ENCODE results near the gene BTN3A1. TPM values are rescaled to one million over a fixed set of nuclear protein-coding genes. Genes with fewer than 3 reads are reported as not detected.
"Not testable (repeated sequence)": the region's sequence is repeated elsewhere in the genome, so short reads cannot be mapped to it uniquely, and the experiment has no call there.

BTN3A1 gene
- total RNA-seq = 10 to 100 TPM; 19.0 to 20.7 TPM

DNA sequence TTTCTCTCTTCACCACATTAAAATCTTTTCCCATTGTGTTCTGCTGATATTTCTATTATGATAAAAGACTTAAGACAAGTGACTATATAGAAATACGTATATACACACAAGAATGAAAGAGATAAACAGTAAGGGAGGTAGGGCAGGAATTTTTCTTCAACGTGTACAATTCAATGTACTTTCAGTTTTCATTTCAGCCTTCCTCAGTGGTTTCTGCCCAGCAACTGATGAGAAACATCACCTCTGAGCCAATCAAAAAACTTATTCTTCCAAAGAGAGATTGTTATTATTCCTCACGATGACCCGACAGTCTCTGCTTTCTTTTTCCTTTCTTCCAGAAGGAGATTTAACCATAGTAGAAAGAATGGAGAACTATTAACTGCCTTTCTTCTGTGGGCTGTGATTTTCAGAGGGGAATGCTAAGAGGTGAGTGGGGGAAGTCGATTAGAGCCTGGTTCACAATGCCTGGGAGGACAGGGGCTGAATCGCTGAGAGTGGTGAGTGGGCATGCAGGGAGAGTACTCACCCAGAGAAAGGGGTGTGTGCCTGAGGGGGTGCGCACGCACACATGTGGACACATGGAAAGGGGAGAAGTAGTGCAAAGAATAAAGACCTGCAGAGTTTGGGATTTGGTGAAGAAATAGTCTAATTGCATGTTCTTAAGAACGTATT is at the start of gene BTN3A1:
BTN3A1 (plus strand) TSS at position 289 of the 672 bp plus-strand sequence. CDS start 3,289 bp downstream, outside the sequence.
- DNase-seq = peak; percentile 73
- Mint-ChIP-seq H3K27me3 (no peaks in the 10 kb centered on the region), H3K27ac (peak within 1 kb of the TSS; percentile 94), H3K4me3 (peak within 1 kb of the TSS; percentile 96), H3K4me1 (peaks cover 42% of the 10 kb centered on the region), H3K9me3 (no peaks in the 10 kb centered on the region), H3K36me3 (peaks cover 22% of the 10 kb centered on the region)

DNA sequence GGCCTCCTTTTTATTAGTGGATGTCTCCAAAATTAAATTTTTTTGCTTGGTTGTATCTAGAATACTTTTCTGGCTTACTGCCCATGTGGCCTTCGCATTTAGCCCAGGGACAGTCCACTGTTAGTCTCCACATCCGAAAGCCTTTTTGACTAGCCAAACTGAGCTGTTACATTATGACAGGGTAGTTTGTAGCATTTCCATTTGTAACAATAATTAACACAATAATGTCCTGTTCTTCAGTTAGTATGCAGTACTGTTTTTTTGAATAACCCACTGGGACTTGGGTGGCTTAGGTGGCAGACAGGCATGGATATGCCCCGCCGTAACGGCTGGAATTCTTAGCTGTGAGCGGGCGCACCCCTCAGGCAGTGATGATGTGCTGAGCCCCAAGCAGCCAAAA is 49.8 kb upstream of the BTN3A1 start:
- DNase-seq = no peak
- Mint-ChIP-seq H3K4me3 (no peak overlapping the region), H3K27me3 (no peaks in the 10 kb centered on the region), H3K27ac (no peak overlapping the region), H3K4me1 (no peaks in the 10 kb centered on the region), H3K9me3 (no peaks in the 10 kb centered on the region), H3K36me3 (no peaks in the 10 kb centered on the region)

DNA sequence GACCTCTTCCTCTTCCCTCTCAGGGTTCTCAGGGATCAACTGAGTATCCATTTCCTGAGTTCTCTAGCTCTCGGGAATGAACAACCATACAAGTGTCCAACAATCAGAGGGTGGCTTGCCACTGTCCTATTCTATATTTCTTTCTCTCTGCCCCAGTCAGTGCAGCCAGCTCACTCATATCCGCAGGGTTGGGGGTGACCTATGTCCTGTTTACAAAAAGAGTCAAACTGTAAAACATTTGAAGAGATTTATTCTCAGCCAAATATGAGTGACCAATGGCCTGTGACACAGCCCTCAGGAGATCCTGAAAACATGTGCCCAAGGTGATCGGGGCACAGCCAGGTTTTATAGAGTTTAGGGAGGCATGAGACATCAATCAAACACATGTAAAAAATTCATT is 47.9 kb upstream of the BTN3A1 start:
- H3K27ac Mint-ChIP-seq = no peak overlapping the region
- no peak overlapping the region for H3K4me3 Mint-ChIP-seq
- DNase-seq = no peak

DNA sequence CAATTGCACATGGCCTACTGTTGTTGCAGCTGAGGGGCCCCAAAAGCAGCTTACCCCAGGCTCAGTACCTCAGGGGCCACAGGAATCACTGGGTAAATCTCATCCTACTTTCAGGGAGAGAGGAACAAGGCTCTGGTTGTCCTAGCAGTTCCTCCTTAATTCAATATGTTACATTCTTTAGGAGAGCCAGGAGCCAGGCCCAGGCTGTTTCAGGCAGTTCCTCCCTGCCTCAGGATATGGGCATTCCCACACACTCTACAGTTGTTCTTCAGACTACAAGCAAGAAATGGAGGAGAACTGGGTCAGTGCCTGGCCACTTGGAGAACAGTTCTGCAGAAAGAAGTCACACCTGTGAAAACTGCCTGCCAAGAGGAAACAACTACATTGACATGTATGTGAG is 46.7 kb upstream of the BTN3A1 start:
- Mint-ChIP-seq H3K4me1 (peaks cover 2% of the 10 kb centered on the region), H3K4me3 (no peak overlapping the region), H3K36me3 (no peaks in the 10 kb centered on the region), H3K27me3 (no peaks in the 10 kb centered on the region), H3K27ac (no peak overlapping the region), H3K9me3 (no peaks in the 10 kb centered on the region)
- DNase-seq = no peak

More for the DNA sequence above, 47.9 kb upstream of the BTN3A1 start:
- Mint-ChIP-seq H3K9me3 (no peaks in the 10 kb centered on the region), H3K27me3 (no peaks in the 10 kb centered on the region), H3K36me3 (no peaks in the 10 kb centered on the region), H3K4me1 (peaks cover 2% of the 10 kb centered on the region)

DNA sequence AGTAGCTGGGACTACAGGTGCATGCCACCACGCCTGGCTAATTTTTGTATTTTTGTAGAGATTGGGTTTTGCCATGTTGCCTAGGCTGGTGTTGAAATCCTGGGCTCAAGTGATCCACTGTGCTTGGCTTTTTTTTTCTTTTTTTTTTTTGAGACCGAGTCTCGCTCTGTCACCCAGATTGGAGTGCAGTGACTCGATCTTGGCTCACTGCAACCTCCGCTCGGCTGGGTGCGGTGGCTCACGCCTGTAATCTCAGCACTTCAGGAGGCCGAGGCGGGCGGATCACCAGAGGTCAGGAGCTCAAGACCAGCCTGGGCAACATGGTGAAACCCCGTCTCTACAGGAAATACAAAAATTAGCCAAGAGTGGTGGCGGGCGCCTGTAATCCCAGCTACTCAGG is 44.5 kb upstream of the BTN3A1 start:
- H3K36me3 Mint-ChIP-seq, DNase-seq, H3K4me3 Mint-ChIP-seq, H3K27me3 Mint-ChIP-seq, H3K9me3 Mint-ChIP-seq, H3K27ac Mint-ChIP-seq: not testable (repeated sequence)
- H3K4me1 Mint-ChIP-seq = peaks cover 22% of the 10 kb centered on the region

DNA sequence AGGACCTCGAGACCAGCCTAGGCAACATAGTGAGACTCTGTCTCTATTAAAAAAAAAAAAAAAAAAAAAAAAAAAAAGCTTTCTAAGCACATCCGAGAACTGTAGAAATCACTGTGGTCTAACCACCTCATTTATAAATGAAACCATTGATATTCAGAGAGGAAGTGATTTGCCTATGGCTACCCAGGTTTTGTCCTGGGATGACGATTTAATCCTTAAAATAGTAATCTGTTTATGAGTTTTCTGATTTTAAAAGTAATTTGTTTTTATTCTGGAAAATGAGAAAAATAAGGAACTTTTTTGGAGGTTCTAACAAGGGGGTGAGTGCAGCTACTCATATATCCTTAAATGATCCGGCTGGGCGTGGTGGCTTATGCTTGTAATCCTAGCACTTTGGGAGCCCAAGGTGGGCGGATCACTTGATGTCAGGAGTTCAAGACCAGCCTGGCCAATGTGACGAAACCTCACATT is 43.5 kb upstream of the BTN3A1 start:
- Mint-ChIP-seq H3K27ac (no peak overlapping the region), H3K27me3 (no peaks in the 10 kb centered on the region), H3K4me1 (peaks cover 22% of the 10 kb centered on the region), H3K4me3 (no peak overlapping the region), H3K36me3 (no peaks in the 10 kb centered on the region), H3K9me3 (no peaks in the 10 kb centered on the region)
- DNase-seq = no peak

DNA sequence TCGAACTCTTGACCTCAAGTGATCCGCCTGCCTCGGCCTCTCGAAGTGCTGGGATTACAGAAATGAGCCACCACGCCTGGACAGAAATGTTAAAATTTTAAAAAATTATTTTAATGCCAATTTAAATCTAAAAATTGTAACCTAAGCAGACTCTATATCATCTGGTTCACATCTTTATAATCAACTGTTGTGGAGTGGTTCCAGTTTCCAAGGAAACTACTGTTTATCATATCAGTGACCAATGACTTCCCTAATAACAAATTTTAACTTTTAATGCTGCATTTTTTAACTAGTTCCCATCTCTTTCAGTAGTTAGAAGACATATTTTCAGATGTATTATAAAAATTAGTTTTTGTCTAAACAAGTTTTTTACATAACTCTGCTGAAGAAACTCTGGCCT is 42.3 kb upstream of the BTN3A1 start:
- H3K4me3 Mint-ChIP-seq = no peak overlapping the region
- H3K4me1 Mint-ChIP-seq = peaks cover 29% of the 10 kb centered on the region
- no peaks in the 10 kb centered on the region for H3K36me3 Mint-ChIP-seq
- DNase-seq = no peak
- no peak overlapping the region for H3K27ac Mint-ChIP-seq
- H3K27me3 Mint-ChIP-seq = no peaks in the 10 kb centered on the region
- H3K9me3 Mint-ChIP-seq = no peaks in the 10 kb centered on the region

DNA sequence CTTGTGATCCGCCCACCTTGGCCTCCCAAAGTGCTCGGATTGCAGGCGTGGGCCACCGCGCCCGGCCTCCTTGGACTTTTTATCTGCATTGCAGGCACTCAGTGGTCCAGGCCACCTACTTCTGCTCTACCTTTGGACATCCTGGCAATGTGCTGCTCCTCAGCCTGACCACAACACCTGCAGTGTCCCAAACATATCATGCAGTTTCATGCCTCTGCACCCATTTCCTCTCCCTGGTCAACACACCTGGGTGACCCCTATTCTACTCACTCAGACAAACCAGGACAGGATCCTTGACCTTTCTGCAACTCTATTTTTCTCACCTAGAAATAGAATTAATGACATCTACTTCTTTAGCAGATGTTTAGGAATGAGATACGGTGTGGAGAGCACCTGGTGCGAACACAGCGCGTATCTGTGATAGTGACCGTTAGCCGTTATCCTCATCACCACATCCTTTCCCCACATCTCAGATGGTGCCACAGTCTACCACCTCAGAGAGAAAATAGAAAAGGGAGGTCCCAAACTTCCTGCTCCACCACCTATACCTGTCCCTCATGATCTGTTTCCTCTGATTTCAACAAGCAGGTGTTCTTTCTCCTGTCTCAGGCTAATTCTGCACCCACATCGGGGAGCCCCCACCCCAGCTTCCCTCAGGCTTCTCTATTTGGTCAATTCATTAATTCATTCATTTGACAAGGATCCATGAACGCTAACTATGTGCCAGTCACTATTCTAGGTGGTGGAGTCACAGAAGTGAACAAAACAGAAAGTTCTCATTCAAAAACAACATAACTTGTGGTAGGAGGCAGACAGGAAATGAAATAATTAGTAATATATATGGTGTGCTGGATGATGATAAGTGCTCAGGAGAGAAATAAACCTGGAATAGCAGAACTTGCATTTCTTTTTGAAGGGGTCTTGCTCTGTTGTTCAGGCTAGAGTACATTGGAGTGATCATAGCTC is 41.3 kb upstream of the BTN3A1 start:
- no peaks in the 10 kb centered on the region for H3K9me3 Mint-ChIP-seq
- peaks cover 29% of the 10 kb centered on the region for H3K4me1 Mint-ChIP-seq
- no peak for DNase-seq
- H3K4me3 Mint-ChIP-seq = peak overlapping the region; percentile 59
- H3K27ac Mint-ChIP-seq = peak overlapping the region; percentile 73
- H3K36me3 Mint-ChIP-seq = no peaks in the 10 kb centered on the region
- no peaks in the 10 kb centered on the region for H3K27me3 Mint-ChIP-seq

DNA sequence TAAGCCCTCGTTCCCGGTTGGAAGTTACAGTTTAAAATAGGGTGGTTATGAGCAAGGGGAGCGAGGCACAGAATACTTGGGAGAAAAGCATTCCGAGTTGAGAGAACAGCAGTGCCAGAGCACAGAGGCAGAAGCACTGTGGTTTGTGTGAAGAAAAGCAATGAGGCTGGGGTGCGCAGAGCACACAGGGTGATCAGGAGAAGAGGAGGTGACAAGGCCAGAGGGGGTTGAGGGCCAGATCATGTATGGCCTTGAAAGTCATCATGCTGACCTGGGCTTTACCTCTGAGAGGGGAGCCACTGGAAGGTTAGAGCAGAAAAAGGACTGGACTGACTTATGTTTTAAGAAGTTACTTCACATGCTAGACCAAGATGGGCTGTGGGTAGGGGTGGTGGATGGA is 40.5 kb upstream of the BTN3A1 start:
- Mint-ChIP-seq H3K27ac (peak overlapping the region; percentile 52), H3K4me3 (no peak overlapping the region), H3K36me3 (no peaks in the 10 kb centered on the region), H3K4me1 (peaks cover 31% of the 10 kb centered on the region), H3K27me3 (no peaks in the 10 kb centered on the region), H3K9me3 (no peaks in the 10 kb centered on the region)
- no peak for DNase-seq

DNA sequence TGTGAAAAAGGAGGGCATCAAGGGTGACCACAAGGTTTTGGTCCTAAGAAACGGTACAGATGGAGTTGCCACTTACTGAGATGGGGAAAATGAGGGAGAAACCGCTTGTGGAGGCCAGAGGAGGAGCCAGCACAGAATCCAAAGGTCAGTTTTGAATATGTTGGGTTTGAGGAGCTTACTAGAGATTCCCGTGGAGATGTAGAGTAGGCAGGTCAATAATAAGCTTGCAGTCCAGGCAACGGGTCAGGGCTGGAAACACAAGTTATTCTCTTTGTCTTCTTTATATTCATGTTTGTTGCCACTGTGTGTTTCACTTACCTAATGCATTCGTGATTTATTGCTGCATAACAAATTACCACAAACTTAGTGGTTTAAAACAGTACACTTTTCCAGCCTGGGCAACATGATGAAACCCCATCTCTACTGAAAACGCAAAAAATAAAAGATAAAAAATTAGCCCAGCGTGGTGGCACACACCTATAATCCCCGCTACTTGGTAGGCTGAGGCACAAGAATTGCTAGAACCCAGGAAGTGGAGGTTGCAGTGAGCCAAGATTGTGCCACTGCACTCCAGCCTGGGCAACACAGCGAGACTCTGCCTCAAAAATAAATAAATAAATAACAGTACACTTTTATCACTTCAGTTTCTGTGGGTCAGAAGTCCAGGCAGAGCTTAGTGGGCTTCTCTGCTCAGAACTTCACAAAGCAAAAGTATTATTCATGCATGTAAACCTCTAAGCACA is 39.8 kb upstream of the BTN3A1 start:
- Mint-ChIP-seq H3K27me3 (no peaks in the 10 kb centered on the region), H3K27ac (peak overlapping the region; percentile 52), H3K9me3 (no peaks in the 10 kb centered on the region), H3K4me1 (peaks cover 36% of the 10 kb centered on the region), H3K4me3 (no peak overlapping the region), H3K36me3 (peaks cover 1% of the 10 kb centered on the region)
- no peak for DNase-seq

DNA sequence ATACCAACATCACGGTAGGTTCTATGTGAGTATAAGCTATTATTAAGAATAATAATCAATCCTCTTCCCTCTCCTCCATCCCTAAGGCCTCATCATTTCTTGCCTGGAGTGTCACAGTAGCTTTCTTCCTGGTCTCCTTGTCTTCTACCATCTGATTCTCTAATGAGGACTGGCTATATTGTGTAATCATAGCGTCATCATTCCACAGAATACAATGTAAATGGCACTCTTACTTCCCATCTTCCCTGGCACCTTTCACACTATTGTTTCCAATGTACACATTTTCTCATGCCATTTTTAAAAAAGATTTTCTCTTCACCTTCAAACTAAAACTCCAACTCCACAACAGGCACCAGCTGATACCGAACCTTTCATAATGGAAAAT is 39.2 kb upstream of the BTN3A1 start:
- H3K4me3 Mint-ChIP-seq = no peak overlapping the region
- H3K27me3 Mint-ChIP-seq = no peaks in the 10 kb centered on the region
- peaks cover 2% of the 10 kb centered on the region for H3K36me3 Mint-ChIP-seq
- H3K4me1 Mint-ChIP-seq = peaks cover 38% of the 10 kb centered on the region
- H3K9me3 Mint-ChIP-seq = no peaks in the 10 kb centered on the region
- no peak overlapping the region for H3K27ac Mint-ChIP-seq
- DNase-seq = no peak

DNA sequence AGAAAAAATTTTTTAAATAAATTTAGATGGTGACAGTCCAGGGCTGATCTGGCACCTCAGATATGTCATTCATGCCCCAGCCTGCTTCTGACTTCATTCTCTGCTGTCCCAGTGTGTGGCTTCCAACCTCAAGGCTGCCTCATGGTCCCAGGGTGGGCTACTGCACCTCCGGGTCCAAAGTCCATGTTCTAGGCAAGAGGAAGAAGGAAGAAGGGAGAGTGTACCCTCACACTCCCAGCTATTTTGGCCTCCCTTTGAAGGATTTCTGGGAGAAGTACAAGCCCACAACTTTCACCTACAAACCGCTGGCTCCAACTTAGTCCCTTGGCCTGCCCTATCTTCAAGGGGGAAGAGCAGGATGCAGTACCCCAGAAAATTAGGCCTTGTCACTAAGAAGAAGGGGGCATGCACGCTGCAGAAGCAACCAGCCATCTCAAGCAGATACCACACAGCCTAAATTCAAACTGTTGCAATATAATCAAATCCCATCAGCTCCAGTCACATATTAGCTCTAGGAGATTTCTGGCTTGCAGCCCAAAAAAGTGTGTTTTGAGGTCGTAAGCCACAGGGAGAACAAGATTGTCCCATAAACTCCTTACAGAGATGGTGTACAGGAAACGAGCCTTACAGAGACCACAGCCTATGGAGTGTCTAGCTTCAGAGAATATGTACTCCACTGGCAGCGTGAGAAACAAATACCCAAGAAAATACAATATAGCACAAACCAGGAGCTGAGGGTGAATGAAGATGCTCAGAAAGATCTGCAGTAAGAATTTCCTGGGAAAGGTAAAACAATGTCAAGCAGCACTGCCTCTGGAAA is 38.0 kb upstream of the BTN3A1 start:
- H3K27ac Mint-ChIP-seq = no peak overlapping the region
- H3K9me3 Mint-ChIP-seq = no peaks in the 10 kb centered on the region
- H3K36me3 Mint-ChIP-seq = peaks cover 8% of the 10 kb centered on the region
- H3K4me1 Mint-ChIP-seq = peaks cover 40% of the 10 kb centered on the region
- H3K4me3 Mint-ChIP-seq = no peak overlapping the region
- H3K27me3 Mint-ChIP-seq = no peaks in the 10 kb centered on the region
- DNase-seq = no peak

DNA sequence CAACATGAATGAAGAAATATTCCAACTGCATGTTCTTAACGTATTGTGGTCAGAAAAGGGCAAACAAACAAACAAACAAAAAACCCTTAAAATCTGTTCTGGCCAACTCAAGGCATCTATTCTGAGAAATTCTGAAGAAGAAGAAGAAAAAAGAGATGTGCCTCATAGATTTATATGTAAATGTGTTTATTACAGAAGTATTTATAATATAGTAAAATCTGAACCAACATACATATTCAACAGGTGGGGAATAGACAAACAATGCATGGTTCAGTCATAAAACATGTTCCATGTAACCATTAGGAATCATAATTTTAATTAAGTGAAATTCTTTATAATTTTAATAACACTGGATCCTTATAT is 36.5 kb upstream of the BTN3A1 start:
- Mint-ChIP-seq H3K27me3 (no peaks in the 10 kb centered on the region), H3K36me3 (peaks cover 18% of the 10 kb centered on the region), H3K4me1 (peaks cover 49% of the 10 kb centered on the region), H3K9me3 (no peaks in the 10 kb centered on the region), H3K27ac (no peak overlapping the region), H3K4me3 (no peak overlapping the region)
- no peak for DNase-seq

DNA sequence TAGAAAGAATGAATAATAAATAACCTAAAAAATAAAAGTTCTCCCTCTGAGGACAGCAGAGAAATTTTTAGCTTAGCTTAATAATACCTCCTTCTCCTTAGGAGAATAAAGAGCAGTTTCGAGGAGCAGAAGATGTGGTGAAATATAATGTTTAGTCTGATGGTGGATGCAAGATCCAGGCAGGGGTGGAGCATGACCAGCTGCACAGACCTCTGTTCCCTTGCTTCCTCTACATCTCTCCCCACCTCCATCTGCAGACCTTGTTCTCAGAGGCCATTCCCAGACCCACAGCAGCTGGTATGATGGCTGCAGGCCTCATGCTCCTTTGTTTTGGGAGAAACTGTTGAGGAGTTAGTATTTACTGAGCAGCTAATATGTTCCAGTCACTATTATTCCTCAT is 35.6 kb upstream of the BTN3A1 start:
- peaks cover 46% of the 10 kb centered on the region for H3K4me1 Mint-ChIP-seq
- H3K9me3 Mint-ChIP-seq = no peaks in the 10 kb centered on the region
- no peak for DNase-seq
- peak overlapping the region; percentile 9 for H3K27ac Mint-ChIP-seq
- H3K36me3 Mint-ChIP-seq = peaks cover 18% of the 10 kb centered on the region
- H3K27me3 Mint-ChIP-seq = no peaks in the 10 kb centered on the region
- H3K4me3 Mint-ChIP-seq = peak overlapping the region; percentile 64

All from activated naive CD8-positive, alpha-beta T cell treated with anti-CD3 and anti-CD28 coated beads for 36 hours (primary cell).